K562 (cell line): ENCODE results near the gene TAP2. TPM values are rescaled to one million over a fixed set of nuclear protein-coding genes. Genes with fewer than 3 reads are reported as not detected.

Experiments used
- FOXP4 ChIP-seq: sonication (generic); formaldehyde crosslinking; IDR thresholded peaks from 2 replicates; pipeline ENCODE4 v1.8.0; 2022; ENCODE audit warnings: mild to moderate bottlenecking, missing genetic modification reagents, borderline replicate concordance
- HES1 ChIP-seq: fragments of 450-650 bp; IDR thresholded peaks from 2 replicates; pipeline ENCODE4 v1.6.1; 2016; ENCODE audit warnings: low read depth, mild to moderate bottlenecking, moderate library complexity
- NCOA1 ChIP-seq: fragments of 450-650 bp; IDR thresholded peaks from 2 replicates; pipeline ENCODE4 v1.6.1; 2016; ENCODE audit warnings: low read depth
- NUFIP1 ChIP-seq: fragments of 450-650 bp; IDR thresholded peaks from 2 replicates; pipeline ENCODE4 v1.6.1; 2018; ENCODE audit not compliant: partially characterized antibody
- PHF20 ChIP-seq: fragments of 450-650 bp; IDR thresholded peaks from 2 replicates; pipeline ENCODE4 v1.6.1; 2018; ENCODE audit not compliant: partially characterized antibody
- SREBF1 ChIP-seq: fragments of 150-350 bp; IDR thresholded peaks from 2 replicates; pipeline ENCODE4 v1.6.1; 2014; ENCODE audit warnings: antibody characterized with exemption, low read depth, low read length, borderline replicate concordance
- TCF3 ChIP-seq: sonication (generic); formaldehyde crosslinking; IDR thresholded peaks from 2 replicates; pipeline ENCODE4 v1.4.0; 2020; ENCODE audit warnings: mild to moderate bottlenecking, missing genetic modification reagents
- TFE3 ChIP-seq: fragments of 450-650 bp; formaldehyde crosslinking; IDR thresholded peaks from 2 replicates; pipeline ENCODE4 v1.4.0; 2020; ENCODE audit warnings: mild to moderate bottlenecking, mixed read lengths
- ZBTB11 ChIP-seq, 3 experiments: fragments of 200-800 bp in 1 of 3; fragments of 250-450 bp in 1 of 3; fragments of 450-650 bp in 1 of 3; sonication (Bioruptor Pico) in 1 of 3; sonication (Bioruptor generic) in 1 of 3; formaldehyde crosslinking in 1 of 3; IDR thresholded peaks; 2 replicates each; pipeline versions ENCODE4 v1.6.1 to v1.8.0; 2016 to 2022; ENCODE audit warnings: mild to moderate bottlenecking in 2 of 3, missing genetic modification characterization in 2 of 3, missing compliant biosample characterization in 1 of 3, moderate library complexity in 1 of 3
- ZBTB7A ChIP-seq: IDR thresholded peaks from 2 replicates; pipeline ENCODE4 v1.6.1; 2011; ENCODE audit warnings: low read depth, mild to moderate bottlenecking, low read length, moderate library complexity, borderline replicate concordance; ENCODE audit not compliant: control insufficient read depth
- ZMIZ1 ChIP-seq, 2 experiments: fragments of 150-350 bp in 1 of 2; IDR thresholded peaks; 2 replicates each; pipeline ENCODE4 v1.6.1; 2012 to 2016; ENCODE audit warnings: low read depth in 2 of 2, low read length in 2 of 2, mild to moderate bottlenecking in 1 of 2, moderate library complexity in 1 of 2
- polyA plus RNA-seq, 8 experiments: library from polyadenylated mRNA; depleted of rRNA in 4 of 8; stranded (reverse) in 5 of 8; unstranded in 3 of 8; fragments of >200 nt; fragmentation: Nextera tagmentation in 2 of 8; fragmentation: Illumina TruSeq in 1 of 8; extraction: Ambion mirVana in 2 of 8; extraction: Trizol in 1 of 8; gene quantifications; 2 replicates each; pipeline versions ENCODE4 v1.2.1 to v1.2.3, GENCODE V29; 2011 to 2014; ENCODE audit warnings: inconsistent platforms in 1 of 8, missing spikeins in 1 of 8
- total RNA-seq, 7 experiments: library from RNA; depleted of rRNA in 6 of 7; stranded (reverse); fragments of >200 nt in 6 of 7; fragmentation: Illumina TruSeq in 2 of 7; extraction: Trizol in 2 of 7; gene quantifications; 2 replicates each; pipeline versions ENCODE4 v1.2.1 to v1.2.3, GENCODE V29; 2011 to 2021; ENCODE audit warnings: low replicate concordance in 1 of 7

The TAP2 gene
- total and polyA plus RNA-seq, 9 of the 15 experiments (the other 6 are each of a cell fraction or from before 2014, with no cell fraction given): 2.0 to 53.5 (median 19.6) TPM

- TF ChIP-seq HES1 (peak; percentile 75), NUFIP1 (no peak), ZBTB7A (peak; percentile 38; the same call in 1 of the 2 replicates), ZMIZ1 (IDR thresholded peaks at IDR 0.05; ENCODE audit: low read depth in 2 of 2, low read length in 2 of 2) (no peak), FOXP4 (peak; percentile 91; the same call in 1 of the 2 replicates), TCF3 (0 out of 2 replicates have a peak, but pooled peaks have one; percentile 34), TFE3 (CRISPR knock-in tag) (no peak), NCOA1 (peak; percentile 53), PHF20 (peak; percentile 10), ZBTB11 (CRISPR knock-in tag; IDR thresholded peaks at IDR 0.05) (peak in 1 of 3 experiments; percentile 62; a peak in 2 of 6 replicates), SREBF1 (no peak)
These were observed 15.2 kb upstream of the TAP2 start, which contains the start of the genes PSMB9 and TAP1 (continued) for GRCh38 chr6:32853541-32854375.
